Lower leg skin (tissue), 4 donors: ENCODE data around the gene P4HA1. TPM values are rescaled to one million over a fixed set of nuclear protein-coding genes. Genes with fewer than 3 reads are reported as not detected.

ENCODE experiments used
- DNase-seq, 2 donors: peaks; one replicate each; pipeline ENCODE4 v3.0.0-alpha.2; 2019; ENCODE audit warnings: low spot score in 2 of 2
- H3K4me3 ChIP-seq: fragments of 200-600 bp; sonication (generic); 2 replicates; pipeline ENCODE4 v1.5.1; 2017; ENCODE audit warnings: mild to moderate bottlenecking, low read depth; ENCODE audit not compliant: poor library complexity, severe bottlenecking
- CTCF ChIP-seq, 3 donors: fragments of 450-650 bp; IDR thresholded peaks; one replicate each; pipeline ENCODE4 v1.5.1; 2016; ENCODE audit warnings: antibody characterized with exemption in 3 of 3, mild to moderate bottlenecking in 3 of 3, moderate library complexity in 2 of 3
- POLR2A ChIP-seq, 2 donors: fragments of 450-650 bp; IDR thresholded peaks; one replicate each; pipeline ENCODE4 v1.6.1; 2016 to 2017; ENCODE audit warnings: antibody characterized with exemption in 2 of 2, mild to moderate bottlenecking in 1 of 2, moderate library complexity in 1 of 2
- WGBS, 2 donors: methylation state at CpG; one replicate each; pipeline ENCODE4 v1.1.5; 2018; 5-methylcytosine and 5-hydroxymethylcytosine counted together
- intact Hi-C: fragments of 100-400 bp; cut with DNase I; formaldehyde crosslinking; loops from one replicate; pipeline ENCODE4 v1.15.0; 2023; ENCODE audit warnings: low total_unique reads
- total RNA-seq, 4 donors: library from RNA; depleted of rRNA; stranded (reverse); fragments of >200 nt; gene quantifications; one replicate each; pipeline ENCODE4 v1.1.0, GENCODE V29; 2016

P4HA1 gene
- 10 to 100 TPM; 14.3 to 29.5 (median 20.5) TPM for total RNA-seq

- intact Hi-C loops, result no loop called here
- peak within 1 kb of the TSS; percentile 96 for H3K4me3 ChIP-seq
- 0 to 1% methylated on average over 62 to 63 of the region's 75 CpGs for WGBS, 2 donors
- peak; percentile 97 to 100 for DNase-seq
- TF ChIP-seq POLR2A (IDR thresholded peaks at IDR 0.05) (peak in 1 of 2 donors; percentile 74), CTCF (IDR thresholded peaks at IDR 0.05) (peak in 1 of 3 donors; percentile 68)
Measured at GRCh38 chr10:73096449-73097304, at the start of gene P4HA1. TSS of gene P4HA1 (minus strand) at chr10:73096866. CDS start at chr10:73074883, 21,983 bp downstream.

- WGBS, 2 donors, result 87 to 91% methylated on average over 3 of the region's 3 CpGs
- no peak for TF ChIP-seq POLR2A (IDR thresholded peaks at IDR 0.05)
- TF ChIP-seq CTCF (IDR thresholded peaks at IDR 0.05), result no peak
- no peak overlapping the region for H3K4me3 ChIP-seq
- intact Hi-C loops, result no loop called here
- DNase-seq, result no peak
Measured at GRCh38 chr10:73141603-73142002, 44.9 kb upstream of the P4HA1 start.

- no peak overlapping the region for H3K4me3 ChIP-seq
- 68 to 69% methylated on average over 2 of the region's 2 CpGs for WGBS, 2 donors
- no peak for DNase-seq
- intact Hi-C loops, result no loop called here
- TF ChIP-seq CTCF (IDR thresholded peaks at IDR 0.05) (no peak), POLR2A (IDR thresholded peaks at IDR 0.05) (no peak)
Measured at GRCh38 chr10:73139251-73139650, 42.6 kb upstream of the P4HA1 start.

- WGBS, 2 donors, result 88 to 92% methylated on average over 2 of the region's 2 CpGs
- intact Hi-C loops, result no loop called here
- TF ChIP-seq POLR2A (IDR thresholded peaks at IDR 0.05), result no peak
- TF ChIP-seq CTCF (IDR thresholded peaks at IDR 0.05), result no peak
- DNase-seq, result no peak
- no peak overlapping the region for H3K4me3 ChIP-seq
Measured at GRCh38 chr10:73136627-73137026, 40.0 kb upstream of the P4HA1 start.

GRCh38 chr10:73134727-73135126, 38.1 kb upstream of the P4HA1 start:
- DNase-seq, result no peak
- 86 to 89% methylated on average over 3 of the region's 3 CpGs for WGBS, 2 donors
- TF ChIP-seq CTCF (IDR thresholded peaks at IDR 0.05), result no peak
- no peak for TF ChIP-seq POLR2A (IDR thresholded peaks at IDR 0.05)
- intact Hi-C loops, result no loop called here
- no peak overlapping the region for H3K4me3 ChIP-seq
